Measurements from ENCODE around the gene HOXC13.

DNA sequence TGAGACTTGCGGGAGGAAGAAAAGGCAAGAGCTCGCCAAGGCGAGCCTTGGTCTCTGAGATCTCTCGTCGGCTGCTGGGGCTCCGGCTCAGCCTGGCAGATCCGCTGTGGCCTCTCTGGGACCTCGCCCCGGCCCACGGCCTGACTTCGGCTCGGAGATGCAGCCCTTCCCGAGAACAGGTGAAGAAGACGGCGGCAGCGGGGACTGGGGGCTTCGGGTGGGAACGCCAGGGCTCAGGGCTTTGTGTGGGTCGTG, 55.3 kb downstream of the HOXC13 start:
- TF ChIP-seq, protein P1, sequence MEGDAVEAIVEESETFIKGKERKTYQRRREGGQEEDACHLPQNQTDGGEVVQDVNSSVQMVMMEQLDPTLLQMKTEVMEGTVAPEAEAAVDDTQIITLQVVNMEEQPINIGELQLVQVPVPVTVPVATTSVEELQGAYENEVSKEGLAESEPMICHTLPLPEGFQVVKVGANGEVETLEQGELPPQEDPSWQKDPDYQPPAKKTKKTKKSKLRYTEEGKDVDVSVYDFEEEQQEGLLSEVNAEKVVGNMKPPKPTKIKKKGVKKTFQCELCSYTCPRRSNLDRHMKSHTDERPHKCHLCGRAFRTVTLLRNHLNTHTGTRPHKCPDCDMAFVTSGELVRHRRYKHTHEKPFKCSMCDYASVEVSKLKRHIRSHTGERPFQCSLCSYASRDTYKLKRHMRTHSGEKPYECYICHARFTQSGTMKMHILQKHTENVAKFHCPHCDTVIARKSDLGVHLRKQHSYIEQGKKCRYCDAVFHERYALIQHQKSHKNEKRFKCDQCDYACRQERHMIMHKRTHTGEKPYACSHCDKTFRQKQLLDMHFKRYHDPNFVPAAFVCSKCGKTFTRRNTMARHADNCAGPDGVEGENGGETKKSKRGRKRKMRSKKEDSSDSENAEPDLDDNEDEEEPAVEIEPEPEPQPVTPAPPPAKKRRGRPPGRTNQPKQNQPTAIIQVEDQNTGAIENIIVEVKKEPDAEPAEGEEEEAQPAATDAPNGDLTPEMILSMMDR (IDR thresholded peaks at IDR 0.05; ENCODE audit: insufficient read depth, low read depth, low read length), result no peak
- peak; percentile 72 for TF ChIP-seq EZH2 (IDR thresholded peaks at IDR 0.05; ENCODE audit: insufficient read depth, low read length)
